Measurements from ENCODE around the gene SHF. TPM values are rescaled to one million over a fixed set of nuclear protein-coding genes. Genes with fewer than 3 reads are reported as not detected.

Gene SHF
- total RNA-seq, 1 donor from 2014 or later = 61.1 TPM

- Mint-ChIP-seq H3K27ac (no peak overlapping the region), H3K4me1 (ENCODE audit: low read depth) (peaks cover 28% of the 10 kb centered on the region), H3K27me3 (peaks cover 13% of the 10 kb centered on the region), H3K36me3 (ENCODE audit: insufficient read depth) (peaks cover under 1% of the 10 kb centered on the region), H3K4me3 (ENCODE audit: low read depth) (no peak overlapping the region), H3K9me3 (ENCODE audit: low read depth) (no peaks in the 10 kb centered on the region)
- no peak for TF ChIP-seq CTCF (IDR thresholded peaks at IDR 0.05; ENCODE audit: unreplicated experiment)
- DNase-seq (ENCODE audit: low spot score, unreplicated experiment) = no peak
Measured at GRCh38 chr15:45161666-45162065, 26.1 kb downstream of the SHF start.

GRCh38 chr15:45157974-45158373, 29.8 kb downstream of the SHF start:
- DNase-seq (ENCODE audit: low spot score, unreplicated experiment) = no peak
- Mint-ChIP-seq H3K36me3 (ENCODE audit: insufficient read depth) (peaks cover 1% of the 10 kb centered on the region), H3K4me3 (ENCODE audit: low read depth) (no peak overlapping the region), H3K9me3 (ENCODE audit: low read depth) (no peaks in the 10 kb centered on the region), H3K27ac (no peak overlapping the region), H3K27me3 (peaks cover 14% of the 10 kb centered on the region), H3K4me1 (ENCODE audit: low read depth) (peaks cover 6% of the 10 kb centered on the region)
- TF ChIP-seq CTCF (IDR thresholded peaks at IDR 0.05; ENCODE audit: unreplicated experiment) = no peak

DNA sequence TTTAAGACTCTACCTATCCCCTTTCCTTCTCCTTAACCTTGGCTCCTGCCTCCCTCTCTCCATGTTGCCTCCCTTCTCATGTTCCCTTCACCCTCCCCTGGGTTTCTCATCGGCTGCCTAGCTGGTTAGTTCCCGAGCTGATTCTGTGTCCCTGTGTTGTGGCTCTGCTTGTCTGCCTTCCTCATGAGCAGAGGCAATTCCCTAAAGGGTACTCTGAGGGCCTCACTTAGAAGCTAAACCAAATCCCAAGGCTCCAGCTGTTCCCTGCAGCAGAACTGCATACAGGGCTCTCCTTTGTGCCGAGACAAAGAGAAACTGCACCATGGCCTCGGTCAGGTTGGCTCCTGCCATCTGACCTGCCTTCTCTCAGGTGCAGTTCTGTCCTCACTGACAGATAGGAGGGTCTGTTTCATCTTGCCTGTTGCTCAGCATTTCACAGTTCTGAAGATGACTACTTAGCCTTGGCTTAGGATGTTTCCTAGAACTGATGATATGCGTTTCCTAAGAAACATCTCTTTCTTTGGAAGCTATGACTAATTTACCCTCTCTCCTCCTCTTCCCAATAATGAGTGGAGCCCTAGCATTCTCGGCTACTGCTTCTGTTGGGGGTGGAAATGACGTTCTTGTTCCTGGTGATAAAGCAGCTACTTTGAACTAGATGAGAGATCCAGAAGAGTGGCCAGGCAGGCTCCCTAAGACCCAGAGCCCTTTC, 30.9 kb downstream of the SHF start:
- H3K4me3 Mint-ChIP-seq (ENCODE audit: low read depth) = no peak overlapping the region
- no peak overlapping the region for H3K27ac Mint-ChIP-seq
- peaks cover 2% of the 10 kb centered on the region for H3K4me1 Mint-ChIP-seq (ENCODE audit: low read depth)
- H3K36me3 Mint-ChIP-seq (ENCODE audit: insufficient read depth) = peaks cover 8% of the 10 kb centered on the region
- H3K9me3 Mint-ChIP-seq (ENCODE audit: low read depth) = no peaks in the 10 kb centered on the region
- H3K27me3 Mint-ChIP-seq = peaks cover 19% of the 10 kb centered on the region
- DNase-seq (ENCODE audit: low spot score, unreplicated experiment) = no peak
- TF ChIP-seq CTCF (IDR thresholded peaks at IDR 0.05; ENCODE audit: unreplicated experiment) = no peak

DNA sequence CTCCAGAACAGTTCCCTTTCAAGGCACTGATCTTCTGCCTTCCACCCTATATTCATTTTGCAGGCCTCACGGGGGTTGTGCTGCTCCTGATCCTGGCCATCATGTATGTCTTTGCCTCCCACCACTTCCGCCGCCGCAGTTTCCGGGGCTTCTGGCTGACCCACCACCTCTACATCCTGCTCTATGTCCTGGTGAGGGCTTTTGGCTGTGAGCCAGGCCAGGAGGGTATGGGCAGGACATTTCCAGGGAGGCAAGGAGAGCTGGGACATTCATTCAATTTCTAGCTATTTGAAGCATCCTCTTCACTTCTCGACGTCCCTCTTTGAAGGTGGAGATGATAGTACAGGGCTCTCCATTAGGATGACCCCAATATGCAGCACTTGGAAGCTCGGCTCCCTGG, 32.0 kb downstream of the SHF start:
- no peak for TF ChIP-seq CTCF (IDR thresholded peaks at IDR 0.05; ENCODE audit: unreplicated experiment)
- Mint-ChIP-seq H3K27me3 (peaks cover 23% of the 10 kb centered on the region), H3K4me1 (ENCODE audit: low read depth) (peaks cover 2% of the 10 kb centered on the region), H3K27ac (no peak overlapping the region), H3K4me3 (ENCODE audit: low read depth) (no peak overlapping the region), H3K36me3 (ENCODE audit: insufficient read depth) (peaks cover 8% of the 10 kb centered on the region), H3K9me3 (ENCODE audit: low read depth) (no peaks in the 10 kb centered on the region)
- no peak for DNase-seq (ENCODE audit: low spot score, unreplicated experiment)

DNA sequence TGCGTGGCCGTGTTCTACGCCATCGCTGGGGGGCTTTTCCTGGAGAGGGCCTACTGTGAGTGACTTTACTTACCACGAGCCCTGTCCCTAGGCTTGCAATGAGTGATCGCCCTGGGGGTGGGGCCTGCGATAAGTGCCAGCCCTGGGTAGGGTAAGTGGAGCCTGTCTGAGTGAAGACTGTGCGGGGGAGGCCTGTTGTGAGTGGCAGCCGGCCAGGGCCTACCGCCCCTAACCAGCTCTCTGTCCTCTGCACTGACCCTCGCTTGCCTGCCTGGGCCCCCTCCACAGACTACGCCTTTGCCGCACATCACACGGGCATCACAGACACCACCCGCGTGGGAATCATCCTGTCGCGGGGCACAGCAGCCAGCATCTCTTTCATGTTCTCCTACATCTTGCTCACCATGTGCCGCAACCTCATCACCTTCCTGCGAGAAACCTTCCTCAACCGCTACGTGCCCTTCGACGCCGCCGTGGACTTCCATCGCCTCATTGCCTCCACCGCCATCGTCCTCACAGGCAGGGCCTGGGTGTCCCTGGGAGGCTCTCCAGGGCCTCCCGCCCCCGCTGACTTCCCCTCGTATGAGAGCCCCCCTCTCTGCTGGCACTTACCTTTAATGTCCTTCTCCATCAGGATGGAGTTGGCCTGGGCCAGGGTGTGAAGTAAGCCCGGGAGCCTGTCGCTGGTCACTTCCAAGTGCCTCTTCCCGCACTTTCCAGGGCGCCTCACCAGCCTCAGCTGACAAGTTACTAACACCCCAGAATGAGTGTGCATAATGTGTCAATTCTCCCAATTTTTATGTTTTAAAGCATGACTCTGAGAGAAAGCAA, 35.6 kb downstream of the SHF start:
- peaks cover 12% of the 10 kb centered on the region for H3K27me3 Mint-ChIP-seq
- TF ChIP-seq CTCF (IDR thresholded peaks at IDR 0.05; ENCODE audit: unreplicated experiment) = no peak
- peak overlapping the region; percentile 19 for H3K27ac Mint-ChIP-seq

More for the DNA sequence above, 35.6 kb downstream of the SHF start:
- no peaks in the 10 kb centered on the region for H3K9me3 Mint-ChIP-seq (ENCODE audit: low read depth)
- H3K36me3 Mint-ChIP-seq (ENCODE audit: insufficient read depth) = peaks cover 8% of the 10 kb centered on the region
- no peak overlapping the region for H3K4me3 Mint-ChIP-seq (ENCODE audit: low read depth)
- H3K4me1 Mint-ChIP-seq (ENCODE audit: low read depth) = peaks cover 3% of the 10 kb centered on the region
- DNase-seq (ENCODE audit: low spot score, unreplicated experiment) = no peak
